K562 (cell line): ENCODE measurements around the gene JAG2. TPM values are rescaled to one million over a fixed set of nuclear protein-coding genes. Genes with fewer than 3 reads are reported as not detected.

ENCODE experiments used
- ATAC-seq: fragments of 200-7000 bp; cut with Tn5 transposase; 3 replicates; pipeline ENCODE4 v1.9.1; 2020; ENCODE audit warnings: moderate library complexity
- BruUV-seq: library from RNA; stranded (reverse); fragments of 400-500 nt; replicated peaks from 2 replicates; lab custom pipeline; 2021; lab: Mats Ljungman, UMichigan
- CTCF ChIA-PET: fragments of 300-600 bp; formaldehyde crosslinking; extraction: SDS; loops from one replicate; lab custom pipeline; 2021; ENCODE audit warnings: low intra/inter-chr PET ratio; lab: Yijun Ruan, JAX
- POLR2A ChIA-PET: fragments of 300-600, 350-650 bp; sonication (Branson Sonifier 250); formaldehyde crosslinking; extraction: SDS; loops from one replicate; lab custom pipeline; 2021; ENCODE audit warnings: antibody characterized with exemption, inconsistent platforms; lab: Yijun Ruan, JAX
- DNase-seq, 4 experiments: peaks; one replicate each; pipeline versions ENCODE4 v3.0.0 to v3.0.0-alpha.2; 2011 to 2018; ENCODE audit warnings: low spot score in 3 of 4, mixed read lengths in 3 of 4; ENCODE audit errors: extremely low read depth in 1 of 4
- FAIRE-seq: peaks from 2 replicates; lab custom pipeline; 2011; peaks lifted over from hg19 to GRCh38; lab: Jason Lieb, UNC
- H2AFZ ChIP-seq: 2 replicates; pipeline ENCODE4 v1.6.0; 2011; ENCODE audit warnings: low read depth, low read length, control low read depth, inconsistent platforms
- H3K27ac ChIP-seq: fragments of 200-600 bp; 3 replicates; pipeline ENCODE4 v1.8.0; 2011; ENCODE audit warnings: low read depth, mild to moderate bottlenecking, control low read depth, inconsistent platforms, low read length, moderate library complexity, mixed read lengths; ENCODE audit errors: extremely low read depth
- H3K27me3 ChIP-seq, 2 experiments: fragments of 300-600 bp in 1 of 2; 2 replicates in 1 of 2; 3 replicates in 1 of 2; pipeline versions ENCODE4 v1.6.0 to v1.8.0; 2011; ENCODE audit warnings: inconsistent platforms in 2 of 2, low read length in 2 of 2, mild to moderate bottlenecking in 1 of 2, mixed read lengths in 1 of 2, moderate library complexity in 1 of 2; ENCODE audit not compliant: control insufficient read depth in 2 of 2, insufficient read depth in 2 of 2
- H3K36me3 ChIP-seq: fragments of 300-600 bp; 3 replicates; pipeline ENCODE4 v1.8.0; 2011; ENCODE audit warnings: mild to moderate bottlenecking, low read length, inconsistent platforms; ENCODE audit not compliant: control insufficient read depth, insufficient read depth
- H3K4me1 ChIP-seq, 2 experiments: fragments of 200-600 bp in 1 of 2; replicated peaks in 1 of 2; 2 replicates in 1 of 2; 3 replicates in 1 of 2; pipeline versions ENCODE4 v1.5.1 to v1.8.0; 2011; ENCODE audit warnings: inconsistent platforms in 2 of 2, low read length in 2 of 2, mild to moderate bottlenecking in 1 of 2, mixed read lengths in 1 of 2, moderate library complexity in 1 of 2; ENCODE audit not compliant: control insufficient read depth in 2 of 2, insufficient read depth in 2 of 2
- H3K4me2 ChIP-seq: 2 replicates; pipeline ENCODE4 v1.6.1; 2011; ENCODE audit warnings: low read length, control low read depth, inconsistent platforms, mixed read lengths; ENCODE audit not compliant: insufficient read depth
- H3K4me3 ChIP-seq: fragments of 200-600 bp; sonication (generic), shearing (Covaris generic); 2 replicates; pipeline ENCODE4 v1.5.1; 2016; ENCODE audit warnings: control low read depth, inconsistent platforms
- H3K79me2 ChIP-seq: fragments of 200-600 bp; 3 replicates; pipeline ENCODE4 v1.8.0; 2011; ENCODE audit warnings: low read length, inconsistent platforms; ENCODE audit not compliant: control insufficient read depth, insufficient read depth
- H3K9ac ChIP-seq, 2 experiments: 2 replicates each; pipeline versions ENCODE4 v1.6.0 to v1.6.1; 2011; ENCODE audit warnings: low read depth in 2 of 2, low read length in 2 of 2, control low read depth in 1 of 2, inconsistent platforms in 1 of 2, mild to moderate bottlenecking in 1 of 2, mixed read lengths in 1 of 2; ENCODE audit not compliant: insufficient read depth in 1 of 2
- H3K9me1 ChIP-seq: one replicate; pipeline ENCODE4 v1.6.0; 2011; ENCODE audit warnings: inconsistent platforms, mild to moderate bottlenecking, low read length, moderate library complexity; ENCODE audit not compliant: control insufficient read depth, insufficient read depth
- H3K9me3 ChIP-seq: replicated peaks from 2 replicates; pipeline ENCODE4 v1.5.1; 2011; ENCODE audit warnings: low read depth, low read length, inconsistent platforms; ENCODE audit not compliant: control insufficient read depth, insufficient read depth
- H4K20me1 ChIP-seq: replicated peaks from 2 replicates; pipeline ENCODE4 v1.6.1; 2011; ENCODE audit warnings: low read length, inconsistent platforms, mixed read lengths; ENCODE audit not compliant: control insufficient read depth, insufficient read depth
- ZNF518B ChIP-seq: fragments of 250-450 bp; sonication (Bioruptor Pico); IDR thresholded peaks from 2 replicates; pipeline ENCODE4 v1.5.0; 2021; ENCODE audit warnings: mild to moderate bottlenecking, moderate library complexity
- WGBS: fragments of 100-300 bp; shearing (Covaris generic); methylation state at CpG from one replicate; pipeline ENCODE4 v1.1.6; 2016; ENCODE audit warnings: low coverage, mixed read lengths; ENCODE audit not compliant: insufficient coverage; ENCODE audit errors: missing lambda C conversion rate; 5-methylcytosine and 5-hydroxymethylcytosine counted together
- in situ Hi-C: fragments of 300-500 bp; cut with MboI; formaldehyde crosslinking; loops from 4 replicates; pipeline ENCODE4 v1.15.0; 2018; ENCODE audit warnings: inconsistent platforms, mixed read lengths
- intact Hi-C: fragments of 100-400 bp; cut with micrococcal nuclease; formaldehyde crosslinking; loops from 2 replicates; pipeline ENCODE4 v1.14.2; 2022
- polyA plus RNA-seq, 8 experiments: library from polyadenylated mRNA; depleted of rRNA in 4 of 8; stranded (reverse) in 5 of 8; unstranded in 3 of 8; fragments of >200 nt; fragmentation: Nextera tagmentation in 2 of 8; fragmentation: Illumina TruSeq in 1 of 8; extraction: Ambion mirVana in 2 of 8; extraction: Trizol in 1 of 8; gene quantifications; 2 replicates each; pipeline versions ENCODE4 v1.2.1 to v1.2.3, GENCODE V29; 2011 to 2014; ENCODE audit warnings: inconsistent platforms in 1 of 8, missing spikeins in 1 of 8
- total RNA-seq, 7 experiments: library from RNA; depleted of rRNA in 6 of 7; stranded (reverse); fragments of >200 nt in 6 of 7; fragmentation: Illumina TruSeq in 2 of 7; extraction: Trizol in 2 of 7; gene quantifications; 2 replicates each; pipeline versions ENCODE4 v1.2.1 to v1.2.3, GENCODE V29; 2011 to 2021; ENCODE audit warnings: low replicate concordance in 1 of 7

Gene JAG2
- total and polyA plus RNA-seq, 9 of the 15 experiments (the other 6 are each of a cell fraction or from before 2014, with no cell fraction given) = 0.25 to 48.4 (median 8.6) TPM

DNA sequence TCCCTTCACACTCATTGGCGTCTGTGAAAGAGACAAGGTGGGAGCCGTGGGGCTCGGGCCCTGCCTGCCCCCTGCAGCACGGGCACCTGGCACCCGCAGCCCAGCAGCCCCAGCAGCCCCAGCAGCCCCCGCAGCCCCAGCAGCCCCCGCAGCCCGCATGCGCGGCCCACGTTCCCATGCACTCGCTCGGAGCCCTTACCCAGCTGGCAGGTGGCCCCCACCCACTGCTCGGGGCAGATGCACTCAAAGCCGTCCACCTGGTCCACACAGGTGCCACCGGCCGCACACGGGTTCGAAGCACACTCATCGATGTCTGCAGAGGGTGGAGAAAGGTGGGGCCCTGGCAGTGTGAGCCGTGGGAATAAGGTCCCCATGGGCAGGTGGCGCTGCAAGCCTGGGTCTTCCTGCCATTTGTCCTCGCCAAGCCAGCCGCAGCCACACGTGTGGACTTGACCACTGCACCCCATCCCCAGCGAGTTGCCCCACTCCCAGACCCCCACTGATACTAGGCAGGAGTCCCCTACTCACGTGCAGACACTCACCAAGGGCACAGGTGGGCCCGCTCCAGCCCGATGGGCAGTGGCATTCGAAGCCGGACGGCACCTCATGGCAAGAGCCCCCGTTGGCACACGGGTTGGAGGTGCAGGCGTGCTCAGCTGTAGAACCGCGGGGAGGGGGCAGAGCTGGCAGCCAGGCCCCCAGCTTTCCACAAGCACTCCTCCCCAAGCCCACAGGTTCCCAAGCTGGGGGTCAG, 17.3 kb downstream of the JAG2 start:
- BruUV-seq = no TSS peak
- Histone ChIP-seq H3K79me2 (no peaks in the 10 kb centered on the region), H3K4me1 (peaks cover 0 to 18% of the 10 kb centered on the region in 2 experiments; a peak in 2 of 5 replicates), H4K20me1 (no peaks in the 10 kb centered on the region), H3K4me2 (no peak overlapping the region), H3K9ac (no peak overlapping the region), H3K9me1 (no peaks in the 10 kb centered on the region), H3K36me3 (peaks cover 22% of the 10 kb centered on the region; the same call in 1 of the 3 replicates), H3K27me3 (no peaks in the 10 kb centered on the region), H3K27ac (no peak overlapping the region), H3K9me3 (no peaks in the 10 kb centered on the region), H3K4me3 (no peak overlapping the region), H2AFZ (no peak overlapping the region)
- DNase-seq = no peak
- ATAC-seq = no peak
- intact Hi-C loops = no loop called here
- no peak for TF ChIP-seq ZNF518B (CRISPR knock-in tag)
- POLR2A ChIA-PET = no interaction called here
- 95% methylated on average over 16 of the region's 37 CpGs for WGBS
- CTCF ChIA-PET = no interaction called here
- in situ Hi-C loops = no loop called here
- no peak for FAIRE-seq
